B cell (primary cell): ENCODE measurements around the gene MYL6B. TPM values are rescaled to one million over a fixed set of nuclear protein-coding genes. Genes with fewer than 3 reads are reported as not detected.

Experiments used
- ATAC-seq: fragments of 200-7000 bp; cut with Tn5 transposase; one replicate; pipeline ENCODE4 v1.10.0; 2021; ENCODE audit warnings: low read depth, mild to moderate bottlenecking, moderate number of reproducible peaks, moderate library complexity
- CTCF ChIA-PET: fragments of 350-600 bp; sonication (Branson Sonifier 250); formaldehyde crosslinking; loops from one replicate; lab custom pipeline; 2021; ENCODE audit warnings: antibody characterized with exemption, inconsistent platforms; lab: Charles Lee
- POLR2A ChIA-PET: fragments of 350-600 bp; sonication (Branson Sonifier 250); formaldehyde crosslinking; loops from one replicate; lab custom pipeline; 2021; ENCODE audit warnings: antibody characterized with exemption; lab: Charles Lee
- DNase-seq: peaks from one replicate; pipeline ENCODE4 v3.0.0; 2013
- H2AFZ ChIP-seq: 2 replicates; pipeline ENCODE4 v1.6.1; 2012; ENCODE audit warnings: mild to moderate bottlenecking, low read depth, low read length; ENCODE audit not compliant: insufficient read depth, poor library complexity, severe bottlenecking
- H3K27ac ChIP-seq, 2 donors: 1 replicate in 1 of 2; 2 replicates in 1 of 2; pipeline ENCODE4 v1.5.1; 2012 to 2013; ENCODE audit warnings: low read length in 2 of 2, mild to moderate bottlenecking in 2 of 2, moderate library complexity in 1 of 2
- H3K27me3 ChIP-seq, 4 experiments: fragments of 200-600 bp in 1 of 4; sonication (generic) in 1 of 4; replicated peaks in 1 of 4; 1 replicate in 2 of 4; 2 replicates in 2 of 4; pipeline versions ENCODE4 v1.6.1 to v1.7.0; 2013 to 2016; ENCODE audit warnings: low read length in 3 of 4, mild to moderate bottlenecking in 2 of 4, mixed read lengths in 1 of 4, moderate library complexity in 1 of 4; ENCODE audit not compliant: insufficient read depth in 4 of 4, control insufficient read depth in 3 of 4; ENCODE audit errors: control extremely low read depth in 1 of 4
- H3K36me3 ChIP-seq, 2 experiments: replicated peaks in 1 of 2; 1 replicate in 1 of 2; 2 replicates in 1 of 2; pipeline versions ENCODE4 v1.6.1 to v1.7.1; 2013; ENCODE audit warnings: low read length in 1 of 2; ENCODE audit not compliant: insufficient read depth in 2 of 2, control insufficient read depth in 1 of 2; ENCODE audit errors: control extremely low read depth in 1 of 2, extremely low read depth in 1 of 2
- H3K4me1 ChIP-seq, 2 donors: fragments of 200-600 bp in 1 of 2; sonication (generic) in 1 of 2; 1 replicate in 1 of 2; 2 replicates in 1 of 2; pipeline versions ENCODE4 v1.5.1 to v1.6.1; 2013 to 2017; ENCODE audit warnings: low read length in 2 of 2; ENCODE audit not compliant: control insufficient read depth in 2 of 2, insufficient read depth in 2 of 2
- H3K4me2 ChIP-seq: replicated peaks from 2 replicates; pipeline ENCODE3; 2012; ENCODE audit warnings: mild to moderate bottlenecking, low read depth, low read length; ENCODE audit not compliant: poor library complexity, severe bottlenecking
- H3K4me3 ChIP-seq, 5 experiments: fragments of 200-600 bp in 1 of 5; sonication (generic) in 1 of 5; 1 replicate in 3 of 5; 2 replicates in 2 of 5; pipeline versions ENCODE4 v1.5.1 to v1.7.0; 2011 to 2016; ENCODE audit warnings: low read length in 4 of 5, mild to moderate bottlenecking in 4 of 5, low read depth in 2 of 5, control low read depth in 1 of 5, moderate library complexity in 1 of 5; ENCODE audit not compliant: insufficient read depth in 1 of 5; ENCODE audit errors: control extremely low read depth in 1 of 5, extremely low read depth in 1 of 5
- H3K79me2 ChIP-seq: fragments of 200-600 bp; sonication (generic); one replicate; pipeline ENCODE4 v1.6.0; 2016; ENCODE audit warnings: low read length; ENCODE audit not compliant: control insufficient read depth, insufficient read depth
- H3K9ac ChIP-seq: fragments of 200-600 bp; sonication (generic); 2 replicates; pipeline ENCODE4 v1.6.1; 2017; ENCODE audit warnings: mild to moderate bottlenecking, low read length, moderate library complexity
- H3K9me3 ChIP-seq, 3 donors: one replicate each; pipeline versions ENCODE4 v1.6.1 to v1.7.1; 2013; ENCODE audit warnings: low read length in 2 of 3; ENCODE audit not compliant: control insufficient read depth in 2 of 3, insufficient read depth in 1 of 3; ENCODE audit errors: control extremely low read depth in 1 of 3
- H4K20me1 ChIP-seq: 2 replicates; pipeline ENCODE4 v1.6.0; 2012; ENCODE audit warnings: mild to moderate bottlenecking, low read length; ENCODE audit not compliant: insufficient read depth, control insufficient read depth, poor library complexity, severe bottlenecking
- H3K27ac Mint-ChIP-seq: one replicate; pipeline ENCODE4 v1.8.0; 2021; ENCODE audit warnings: mixed read lengths
- H3K27me3 Mint-ChIP-seq: one replicate; pipeline ENCODE4 v1.8.0; 2021; ENCODE audit warnings: mixed read lengths
- H3K4me1 Mint-ChIP-seq: one replicate; pipeline ENCODE4 v1.8.0; 2021; ENCODE audit warnings: mixed read lengths
- H3K4me3 Mint-ChIP-seq: one replicate; pipeline ENCODE4 v1.8.0; 2021; ENCODE audit warnings: mixed read lengths
- H3K9me3 Mint-ChIP-seq: one replicate; pipeline ENCODE4 v1.8.0; 2022; ENCODE audit warnings: mixed read lengths; ENCODE audit not compliant: insufficient read depth
- CTCF ChIP-seq: fragments of 200-600 bp; IDR thresholded peaks from one replicate; pipeline ENCODE4 v1.8.0; 2022; ENCODE audit warnings: antibody characterized with exemption, mild to moderate bottlenecking
- EZH2 ChIP-seq: IDR thresholded peaks from 2 replicates; pipeline ENCODE4 v1.6.1; 2012; ENCODE audit warnings: borderline replicate concordance, low read depth, mild to moderate bottlenecking, moderate library complexity, low read length; ENCODE audit not compliant: insufficient read depth, poor library complexity, severe bottlenecking
- WGBS: methylation state at CpG from one replicate; pipeline ENCODE4 v1.1.5; 2013; ENCODE audit warnings: missing lambda C conversion rate; ENCODE audit not compliant: insufficient coverage; 5-methylcytosine and 5-hydroxymethylcytosine counted together
- intact Hi-C: fragments of 100-400 bp; cut with micrococcal nuclease; formaldehyde crosslinking; loops from one replicate; pipeline ENCODE4 v1.10.0; 2022
- polyA plus RNA-seq: library from polyadenylated mRNA; depleted of rRNA; stranded (reverse); fragments of >200 nt; gene quantifications from 2 replicates; pipeline ENCODE4 v1.2.3, GENCODE V29; 2012
- total RNA-seq, 2 donors: library from RNA; stranded (reverse); fragments of 120-200 nt in 1 of 2; gene quantifications; 1 replicate in 1 of 2; 2 replicates in 1 of 2; pipeline versions ENCODE4 v1.2.3 to v1.2.4, GENCODE V29; 2013 to 2022

MYL6B gene
- total and polyA plus RNA-seq, 2 donors (not counting 1 experiment from before 2014, with no cell fraction given): 25.7 to 27.8 TPM

DNA sequence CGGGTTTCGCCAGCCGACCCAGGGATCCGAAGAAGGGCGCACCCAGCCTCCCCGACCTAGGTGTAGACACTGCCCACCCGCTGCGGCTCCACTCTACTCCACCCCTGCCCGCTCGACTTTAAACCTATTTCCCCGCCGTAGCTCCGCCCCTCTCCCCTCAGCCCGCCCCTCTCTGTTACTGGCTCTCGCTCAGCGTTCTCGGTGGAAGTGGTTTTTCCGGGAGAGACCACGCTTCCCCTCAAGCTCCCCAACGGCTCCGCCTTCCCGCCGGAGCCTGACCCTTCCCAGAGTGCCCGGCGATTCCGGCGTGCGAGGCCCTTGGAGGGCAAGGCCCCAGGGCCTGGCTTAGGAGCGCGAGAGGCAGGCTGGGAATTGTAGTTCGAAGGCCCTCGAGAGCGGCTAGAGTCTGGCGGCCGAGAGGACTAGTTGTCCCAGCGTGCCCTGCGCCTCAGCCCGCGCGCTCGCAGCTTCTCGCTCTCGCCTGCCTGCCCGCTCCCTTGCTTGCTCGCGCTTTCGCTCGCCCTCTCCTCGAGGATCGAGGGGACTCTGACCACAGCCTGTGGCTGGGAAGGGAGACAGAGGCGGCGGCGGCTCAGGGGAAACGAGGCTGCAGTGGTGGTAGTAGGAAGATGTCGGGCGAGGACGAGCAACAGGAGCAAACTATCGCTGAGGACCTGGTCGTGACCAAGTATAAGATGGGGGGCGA lies 48.1 kb upstream of the MYL6B start, which contains the start of gene PA2G4:
TSS of gene PA2G4 (plus strand) at position 451 of the 706 bp plus-strand sequence. CDS start at position 630, 179 bp downstream.
- under 1% methylated on average over 60 of the region's 60 CpGs for WGBS
- Histone ChIP-seq H3K4me3 (peak within 1 kb of the TSS; percentile 56 to 93 (median 86)), H3K36me3 (peaks cover 0 to 26% of the 10 kb centered on the region in 2 experiments), H3K27ac (peak within 1 kb of the TSS; percentile 66 to 67), H3K4me1 (peaks cover 18 to 23% of the 10 kb centered on the region in 2 donors), H3K9ac (peak within 1 kb of the TSS; percentile 83), H3K4me2 (peak within 1 kb of the TSS; percentile 83), H3K9me3 (no peaks in the 10 kb centered on the region), H3K27me3 (no peaks in the 10 kb centered on the region), H2AFZ (peak within 1 kb of the TSS; percentile 88), H3K79me2 (peaks cover 27% of the 10 kb centered on the region), H4K20me1 (no peaks in the 10 kb centered on the region)
- peak within 1 kb of the TSS; percentile 92 for H3K27ac Mint-ChIP-seq
- no peaks in the 10 kb centered on the region for H3K27me3 Mint-ChIP-seq
- POLR2A ChIA-PET: interaction anchor here (0.5 to 2.5 kb wide), 11 partner anchors 12 to 375 kb away, joined by 3 to 42 read pairs (median 5); partner anchors contain the start of genes ERBB3, ESYT1, RAB5B and RNF41
- TF ChIP-seq EZH2 (no peak), CTCF (no peak)
- ATAC-seq (peak; percentile 89), DNase-seq (peak; percentile 95)
- peaks cover 38% of the 10 kb centered on the region for H3K4me1 Mint-ChIP-seq
- CTCF ChIA-PET: interaction anchor here (0.6 to 3.7 kb wide), 8 partner anchors 9 to 481 kb away, joined by 3 to 34 read pairs (median 4); partner anchors contain the start of genes RPL41, SMARCC2 and ZC3H10
- peak within 1 kb of the TSS; percentile 100 for H3K4me3 Mint-ChIP-seq
- H3K9me3 Mint-ChIP-seq: no peaks in the 10 kb centered on the region
- intact Hi-C loops: loop anchor here (1.0 to 5.0 kb wide), 10 partner anchors 12 to 287 kb away; partner anchors contain the start of genes MYL6B, RAB5B, RPL41 and RPS26
